Right renal pelvis (tissue), 4 donors: ENCODE results near the gene SYNE1. TPM values are rescaled to one million over a fixed set of nuclear protein-coding genes. Genes with fewer than 3 reads are reported as not detected.

Experiments
- DNase-seq, 4 donors: peaks; one replicate each; pipeline ENCODE4 v3.0.0-alpha.2; 2013; ENCODE audit warnings: low read depth in 4 of 4, low spot score in 3 of 4, missing footprints in 1 of 4
- polyA plus RNA-seq, 4 donors: library from polyadenylated mRNA; unstranded; fragments of 120-200 nt; gene quantifications; one replicate each; pipeline ENCODE4 v1.2.1, GENCODE V29; 2013; ENCODE audit not compliant: insufficient read length in 4 of 4

Gene SYNE1
- polyA plus RNA-seq, 4 donors = 88.3 to 96.9 (median 91.8) TPM

GRCh38 chr6:152246554-152247337 lies 390.4 kb downstream of the SYNE1 start:
- no peak for DNase-seq

- DNase-seq = no peak
Measured at GRCh38 chr6:152244998-152245630, 392.0 kb downstream of the SYNE1 start.

- DNase-seq = peak in 2 of 4 donors; percentile 33 to 67
Measured at GRCh38 chr6:152241013-152241766, 396.0 kb downstream of the SYNE1 start.

DNA sequence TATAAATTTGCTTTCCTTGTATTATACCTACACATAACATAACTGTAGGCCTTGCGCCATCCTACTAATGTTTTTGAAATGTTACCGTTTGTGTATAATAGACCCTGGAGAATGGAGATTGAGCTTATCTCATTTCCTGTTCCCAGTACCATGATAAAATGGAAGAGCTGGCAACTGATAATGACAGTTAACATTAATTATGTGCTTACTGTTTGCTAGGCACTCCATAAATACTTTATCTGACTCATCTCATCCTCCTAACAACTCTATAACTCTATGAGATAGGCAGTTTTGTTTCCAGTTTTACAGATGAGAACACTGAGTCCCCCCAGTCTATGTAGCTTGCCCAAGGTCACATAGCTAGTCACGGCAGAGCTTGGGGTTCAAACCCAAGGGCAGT lies 396.7 kb downstream of the SYNE1 start:
- no peak for DNase-seq

- no peak for DNase-seq
Measured at GRCh38 chr6:152236370-152237097, 400.6 kb downstream of the SYNE1 start.

DNA sequence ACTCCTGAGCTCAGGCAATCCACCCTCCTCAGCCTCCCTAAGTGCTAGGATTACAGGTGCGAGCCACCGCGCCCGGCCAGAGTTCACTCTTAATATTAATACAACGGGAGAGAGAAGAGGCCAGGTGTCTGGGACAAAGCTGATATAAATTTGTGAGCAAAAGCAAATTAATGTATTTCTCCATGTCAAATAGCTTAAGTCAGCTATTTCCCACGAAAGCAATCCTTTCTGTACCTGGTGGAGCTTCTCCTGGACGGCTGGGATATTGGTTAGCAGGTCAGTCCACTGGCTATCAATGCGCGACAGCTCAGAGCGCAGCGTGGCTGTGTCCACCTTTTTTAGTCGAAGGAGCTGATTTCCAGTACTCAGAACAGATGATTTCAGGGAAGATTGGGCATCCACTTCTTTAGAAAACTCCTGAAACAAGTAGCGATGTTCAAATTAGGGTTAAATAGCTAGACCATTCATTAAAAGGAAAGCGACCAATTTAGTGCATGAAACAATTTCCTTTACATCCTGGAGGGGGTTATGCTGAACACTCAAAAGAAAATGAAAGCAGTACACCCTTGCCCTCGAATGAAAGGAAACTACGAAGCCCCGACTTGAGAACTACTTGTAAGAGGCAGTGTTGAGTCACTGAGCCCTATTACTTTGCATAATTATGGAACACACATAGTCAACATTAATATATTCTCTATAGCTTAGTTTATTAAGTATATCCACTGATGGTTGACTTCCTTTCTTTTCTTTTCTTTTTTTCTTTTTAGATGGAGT lies 403.4 kb downstream of the SYNE1 start:
- no peak for DNase-seq

- no peak for DNase-seq
Measured at GRCh38 chr6:152232501-152233151, 404.5 kb downstream of the SYNE1 start.

DNA sequence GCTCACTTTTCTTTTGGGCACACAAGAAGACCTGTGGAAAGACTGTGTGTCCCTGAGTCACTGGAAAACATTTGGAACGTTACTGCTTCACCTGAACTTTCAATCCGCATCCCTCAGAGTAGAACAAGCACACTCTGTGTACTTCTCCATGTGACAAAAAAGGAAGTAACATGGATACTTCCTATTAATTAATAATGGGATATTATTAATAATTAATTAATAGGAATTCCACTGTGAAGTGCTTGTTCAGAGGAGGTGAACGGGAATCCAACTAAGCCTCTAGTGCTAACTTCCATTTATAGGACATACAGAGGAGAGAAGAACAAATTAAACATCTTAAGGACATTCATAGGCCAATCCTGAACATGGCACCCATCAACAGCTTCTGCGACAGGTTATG lies 407.8 kb downstream of the SYNE1 start:
- DNase-seq = no peak

GRCh38 chr6:152226119-152226518 lies 411.0 kb downstream of the SYNE1 start:
- no peak for DNase-seq

DNA sequence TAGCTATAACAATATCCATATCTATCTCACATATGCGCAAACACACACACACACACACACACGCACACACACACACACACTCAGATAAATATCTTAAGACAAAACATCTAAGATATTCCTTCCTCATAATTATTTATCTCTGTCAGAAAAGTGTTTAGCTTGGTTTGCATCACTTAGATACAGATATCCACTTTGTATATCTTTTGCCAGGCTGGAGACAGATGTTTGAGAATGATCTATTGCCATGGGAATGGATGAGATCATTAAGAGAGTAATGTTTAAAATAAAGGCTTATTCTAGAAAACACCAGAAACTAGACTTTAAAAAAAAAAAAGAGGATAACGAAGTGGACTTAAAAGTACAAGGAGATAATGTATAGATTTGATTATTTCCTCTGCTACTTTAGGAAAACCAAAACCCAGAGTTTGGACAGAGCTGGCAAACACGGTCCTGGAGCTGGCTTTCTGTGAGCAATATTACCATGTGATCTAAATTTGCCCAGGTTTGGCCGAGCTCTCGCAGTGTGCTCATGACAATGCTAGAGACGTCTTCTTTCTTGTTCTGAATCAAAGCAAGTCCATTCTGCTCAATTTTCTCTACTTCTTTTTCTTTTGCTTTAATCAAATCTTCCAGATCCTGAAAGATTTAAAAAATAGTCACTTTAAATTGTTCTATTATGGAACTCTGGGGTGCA lies 411.8 kb downstream of the SYNE1 start:
- DNase-seq = no peak

- no peak for DNase-seq
Measured at GRCh38 chr6:152223636-152224035, 413.5 kb downstream of the SYNE1 start.

GRCh38 chr6:152221806-152222628 lies 415.1 kb downstream of the SYNE1 start:
- no peak for DNase-seq

GRCh38 chr6:152220786-152221185 lies 416.4 kb downstream of the SYNE1 start:
- no peak for DNase-seq

DNA sequence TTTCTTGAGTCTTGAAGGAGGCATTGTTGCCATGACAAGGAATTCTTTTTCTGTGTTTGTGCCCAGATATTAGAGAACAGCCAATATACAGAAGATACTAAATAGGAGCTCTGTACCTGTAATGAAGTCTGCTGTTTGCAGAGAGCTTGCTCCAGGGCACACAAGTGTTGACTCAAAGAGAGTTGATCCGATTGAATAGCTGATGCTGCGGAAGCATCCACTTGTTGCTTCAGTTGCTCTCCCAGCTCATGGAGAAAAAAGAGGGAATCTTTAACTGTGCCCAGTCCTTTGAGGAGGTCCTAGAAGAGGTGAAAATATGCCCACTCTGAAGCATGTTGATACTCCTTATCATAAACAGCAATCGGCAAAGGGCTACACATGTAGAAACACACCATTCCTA lies 418.3 kb downstream of the SYNE1 start:
- no peak for DNase-seq

- no peak for DNase-seq
Measured at GRCh38 chr6:152212437-152212836, 424.7 kb downstream of the SYNE1 start.

- no peak for DNase-seq
Measured at GRCh38 chr6:152209211-152209610, 428.0 kb downstream of the SYNE1 start.

DNA sequence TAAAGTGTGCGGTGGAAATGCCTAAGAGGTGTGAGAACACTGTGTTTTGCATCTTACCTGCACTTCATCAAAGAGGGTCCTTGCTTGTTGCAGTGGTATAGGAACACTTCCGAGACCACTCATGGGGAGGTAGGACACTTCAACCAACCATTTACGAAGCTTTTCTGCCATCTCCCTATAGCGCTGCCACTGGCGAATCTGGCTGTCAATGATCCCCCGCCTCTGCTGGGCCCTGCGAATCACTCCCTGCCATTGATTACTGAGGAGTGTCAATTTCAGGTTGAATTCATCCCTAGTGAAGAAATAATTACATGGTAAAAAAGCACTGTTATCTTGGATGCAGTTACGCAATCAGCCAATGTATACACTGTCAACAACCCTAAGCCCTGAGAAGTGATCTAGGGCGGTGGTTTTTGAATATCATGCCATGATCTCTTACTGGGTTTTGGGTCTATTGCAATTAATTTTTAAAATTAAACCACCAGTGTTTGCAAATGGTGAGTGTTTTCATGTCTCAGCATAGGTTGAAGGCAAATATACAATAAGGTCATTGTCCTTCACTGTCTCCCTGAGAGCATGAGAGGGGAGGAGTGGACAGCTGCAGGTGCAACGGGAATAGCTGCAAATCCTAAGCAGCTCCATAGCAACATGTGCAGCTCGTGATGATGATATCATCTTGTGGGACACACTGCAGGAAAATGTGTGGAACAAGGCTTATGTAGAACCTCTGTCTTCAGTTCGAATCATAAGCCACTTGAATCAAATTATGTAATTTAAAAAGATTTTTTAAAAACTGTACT lies 429.0 kb downstream of the SYNE1 start:
- DNase-seq = no peak
